ENCODE results near the gene USP34.

USP34 gene

GRCh38 chr2:61436092-61436491 is 34.8 kb downstream of the USP34 start:
- TF ChIP-seq CTCF (IDR thresholded peaks at IDR 0.05), result no peak

GRCh38 chr2:61435291-61435690 is 35.6 kb downstream of the USP34 start:
- no peak for TF ChIP-seq CTCF (IDR thresholded peaks at IDR 0.05)

- no peak for TF ChIP-seq CTCF (IDR thresholded peaks at IDR 0.05)
Observed at GRCh38 chr2:61434314-61434713, 36.6 kb downstream of the USP34 start.

- no peak for TF ChIP-seq CTCF (IDR thresholded peaks at IDR 0.05)
Observed at GRCh38 chr2:61433606-61434005, 37.3 kb downstream of the USP34 start.

DNA sequence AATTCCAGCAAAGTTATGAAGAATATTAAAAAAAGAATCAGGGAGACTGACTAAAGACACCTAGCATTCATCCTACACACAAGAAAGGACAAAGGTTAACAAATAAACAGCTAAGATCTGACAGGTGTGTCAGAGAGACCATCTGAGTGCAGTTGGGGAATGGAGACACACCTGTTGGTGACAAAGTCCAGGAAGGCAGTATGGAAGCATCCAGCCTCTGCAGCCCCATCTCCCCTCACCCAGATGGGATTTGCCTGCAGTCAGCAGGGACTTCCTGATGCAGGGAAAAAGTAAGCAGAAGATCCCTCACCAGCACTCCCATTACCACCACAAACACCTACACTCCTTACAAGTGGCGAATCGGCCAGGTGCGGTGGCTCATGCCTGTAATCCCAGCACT is 37.9 kb downstream of the USP34 start:
- no peak for TF ChIP-seq CTCF (IDR thresholded peaks at IDR 0.05)

- no peak for TF ChIP-seq CTCF (IDR thresholded peaks at IDR 0.05)
Observed at GRCh38 chr2:61431345-61431744, 39.5 kb downstream of the USP34 start.

DNA sequence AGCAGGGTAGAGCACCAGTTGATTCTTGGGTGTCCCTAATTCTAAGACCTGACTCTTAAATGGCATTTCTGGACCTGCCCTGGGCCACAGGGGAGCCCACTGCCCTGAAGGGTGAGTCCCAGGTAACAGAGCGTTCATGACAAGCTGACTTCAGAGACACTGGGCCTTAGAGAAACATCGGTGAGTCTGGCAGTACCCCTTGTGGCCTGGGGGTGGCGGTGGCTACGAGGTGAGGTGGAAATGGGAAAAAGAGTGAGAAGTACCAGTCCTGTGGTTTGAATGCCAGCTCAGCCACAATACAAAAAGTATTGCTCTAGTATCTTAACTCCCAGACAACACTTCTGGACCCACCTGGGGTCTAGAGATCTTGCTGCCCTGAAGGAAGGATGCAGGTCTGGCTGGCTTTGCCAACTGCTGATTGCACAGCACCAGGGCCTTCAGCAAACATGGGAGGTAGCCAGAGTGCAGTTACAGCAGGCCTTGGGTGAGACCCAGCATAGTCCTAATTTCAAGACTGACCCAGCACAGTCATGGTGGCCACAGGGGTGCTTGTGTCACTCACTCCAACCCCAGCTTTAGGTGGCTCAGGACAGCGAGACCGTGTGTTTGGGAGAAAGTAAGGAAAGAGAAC is 44.5 kb downstream of the USP34 start:
- 0 out of 2 replicates have a peak, but pooled peaks have one; percentile 19 for TF ChIP-seq CTCF (IDR thresholded peaks at IDR 0.05)

DNA sequence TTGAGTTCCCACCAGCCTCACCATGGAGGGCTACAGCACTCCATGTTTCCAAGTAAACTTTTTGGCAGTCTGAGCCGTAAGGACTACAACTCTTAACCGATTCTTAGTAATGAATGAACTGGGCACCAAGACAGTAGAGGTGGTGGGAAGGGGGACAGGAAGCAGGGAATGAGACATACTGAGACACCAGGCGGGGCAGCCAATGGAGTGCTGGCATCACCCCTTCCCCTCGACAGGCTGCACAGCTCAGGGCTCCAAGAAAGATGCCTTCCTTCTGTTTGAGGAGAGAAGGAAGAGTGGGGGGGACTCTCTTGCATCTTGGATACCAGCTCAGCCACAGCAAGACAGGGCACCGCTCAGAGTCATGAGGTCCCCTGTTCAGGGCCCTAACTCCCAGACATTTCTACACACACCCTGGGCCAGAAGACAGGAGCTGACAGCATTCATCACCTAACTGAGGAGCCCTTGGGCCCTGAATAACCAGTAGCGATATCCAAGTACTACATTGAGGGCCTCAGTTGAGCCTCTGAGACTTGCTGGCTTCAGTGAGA is 45.2 kb downstream of the USP34 start:
- TF ChIP-seq CTCF (IDR thresholded peaks at IDR 0.05), result no peak

Data from LNCAP (cell line).